K562 (cell line): ENCODE results near the gene NDRG4. TPM values are rescaled to one million over a fixed set of nuclear protein-coding genes. Genes with fewer than 3 reads are reported as not detected.
A peak's percentile ranks its signal among the peaks of the same experiment; 100 is the strongest.

Experiments
- C11orf30 ChIP-seq: fragments of 450-650 bp; IDR thresholded peaks from 2 replicates; pipeline ENCODE4 v1.6.1; 2016; ENCODE audit warnings: low read depth, mild to moderate bottlenecking
- CREB5 ChIP-seq: fragments of 250-450 bp; sonication (Bioruptor Pico); IDR thresholded peaks from 2 replicates; pipeline ENCODE4 v1.5.0; 2020; ENCODE audit warnings: mild to moderate bottlenecking
- HDGF ChIP-seq: fragments of 450-650 bp; IDR thresholded peaks from 2 replicates; pipeline ENCODE4 v1.6.1; 2016
- HNRNPUL1 ChIP-seq: fragments of 200-400 bp; formaldehyde crosslinking; IDR thresholded peaks from 2 replicates; pipeline ENCODE4 v1.6.1; 2017; ENCODE audit warnings: low read length
- ILK ChIP-seq: fragments of 450-650 bp; IDR thresholded peaks from 2 replicates; pipeline ENCODE4 v1.6.1; 2016; ENCODE audit warnings: missing genetic modification characterization, low read depth, mild to moderate bottlenecking, missing compliant biosample characterization, moderate library complexity, borderline replicate concordance
- NR2C1 ChIP-seq, 2 experiments: fragments of 450-650 bp; IDR thresholded peaks; 2 replicates each; pipeline ENCODE4 v1.6.1; 2017; ENCODE audit warnings: mild to moderate bottlenecking in 2 of 2, antibody characterized with exemption in 1 of 2, inconsistent platforms in 1 of 2, missing compliant biosample characterization in 1 of 2, missing genetic modification characterization in 1 of 2
- RFX5 ChIP-seq: IDR thresholded peaks from 2 replicates; pipeline ENCODE4 v1.6.1; 2011; ENCODE audit warnings: low read depth, mild to moderate bottlenecking, improper control_type of control experiment, low read length
- SMC3 ChIP-seq: conservative IDR thresholded peaks from 2 replicates; pipeline ENCODE4 v1.6.1; 2011; ENCODE audit warnings: low read depth, low read length, improper control_type of control experiment; ENCODE audit not compliant: insufficient read depth
- STAT6 ChIP-seq: sonication (generic); formaldehyde crosslinking; IDR thresholded peaks from 2 replicates; pipeline ENCODE4 v1.8.1; 2023; ENCODE audit warnings: mild to moderate bottlenecking, missing genetic modification reagents
- TRIM24 ChIP-seq, 2 experiments: fragments of 450-650 bp; IDR thresholded peaks; 2 replicates each; pipeline ENCODE4 v1.6.1; 2016
- ZBTB17 ChIP-seq: fragments of 450-650 bp; formaldehyde crosslinking; IDR thresholded peaks from 2 replicates; pipeline ENCODE4 v1.4.0; 2020; ENCODE audit warnings: mild to moderate bottlenecking
- ZNF318 ChIP-seq, 2 experiments: fragments of 450-650 bp; IDR thresholded peaks; 2 replicates each; pipeline ENCODE4 v1.6.1; 2016; ENCODE audit warnings: mild to moderate bottlenecking in 2 of 2, borderline replicate concordance in 1 of 2, low read depth in 1 of 2, moderate library complexity in 1 of 2
- ZNF780A ChIP-seq: fragments of 250-450 bp; sonication (Bioruptor Pico); IDR thresholded peaks from 2 replicates; pipeline ENCODE4 v1.5.0; 2021; ENCODE audit warnings: mild to moderate bottlenecking
- polyA plus RNA-seq, 8 experiments: library from polyadenylated mRNA; depleted of rRNA in 4 of 8; stranded (reverse) in 5 of 8; unstranded in 3 of 8; fragments of >200 nt; fragmentation: Nextera tagmentation in 2 of 8; fragmentation: Illumina TruSeq in 1 of 8; extraction: Ambion mirVana in 2 of 8; extraction: Trizol in 1 of 8; gene quantifications; 2 replicates each; pipeline versions ENCODE4 v1.2.1 to v1.2.3, GENCODE V29; 2011 to 2014; ENCODE audit warnings: inconsistent platforms in 1 of 8, missing spikeins in 1 of 8
- total RNA-seq, 7 experiments: library from RNA; depleted of rRNA in 6 of 7; stranded (reverse); fragments of >200 nt in 6 of 7; fragmentation: Illumina TruSeq in 2 of 7; extraction: Trizol in 2 of 7; gene quantifications; 2 replicates each; pipeline versions ENCODE4 v1.2.1 to v1.2.3, GENCODE V29; 2011 to 2021; ENCODE audit warnings: low replicate concordance in 1 of 7

The NDRG4 gene
- total and polyA plus RNA-seq, 9 of the 15 experiments (the other 6 are each of a cell fraction or from before 2014, with no cell fraction given), result 0.06 to 0.95 (median 0.28) TPM

GRCh38 chr16:58459344-58460218 is 40.4 kb upstream of the NDRG4 start (continued):
- TF ChIP-seq STAT6 (no peak), HDGF (no peak), TRIM24 (IDR thresholded peaks at IDR 0.05) (peak in 1 of 2 experiments; percentile 39; a peak in 1 of 4 replicates), ZBTB17 (CRISPR knock-in tag) (no peak), ZNF318 (IDR thresholded peaks at IDR 0.05; ENCODE audit: borderline replicate concordance in 1 of 2, low read depth in 1 of 2) (peak in 1 of 2 experiments; percentile 63; a peak in 1 of 4 replicates), NR2C1 (IDR thresholded peaks at IDR 0.05) (no peak), NR2C1 (tag; IDR thresholded peaks at IDR 0.05) (peak; percentile 47; the same call in 1 of the 2 replicates), C11orf30 (peak; percentile 75), SMC3 (no peak), CREB5 (no peak), HNRNPUL1 (no peak), ZNF780A (CRISPR knock-in tag) (no peak), ILK (tag) (no peak), RFX5 (no peak)
